ENCODE results near the gene RABGAP1L. TPM values are rescaled to one million over a fixed set of nuclear protein-coding genes. Genes with fewer than 3 reads are reported as not detected.

Gene RABGAP1L
- total and polyA plus RNA-seq, 10 of the 15 experiments (the other 5 are each of a cell fraction or from before 2014, with no cell fraction given): 5.8 to 194 (median 113) TPM

DNA sequence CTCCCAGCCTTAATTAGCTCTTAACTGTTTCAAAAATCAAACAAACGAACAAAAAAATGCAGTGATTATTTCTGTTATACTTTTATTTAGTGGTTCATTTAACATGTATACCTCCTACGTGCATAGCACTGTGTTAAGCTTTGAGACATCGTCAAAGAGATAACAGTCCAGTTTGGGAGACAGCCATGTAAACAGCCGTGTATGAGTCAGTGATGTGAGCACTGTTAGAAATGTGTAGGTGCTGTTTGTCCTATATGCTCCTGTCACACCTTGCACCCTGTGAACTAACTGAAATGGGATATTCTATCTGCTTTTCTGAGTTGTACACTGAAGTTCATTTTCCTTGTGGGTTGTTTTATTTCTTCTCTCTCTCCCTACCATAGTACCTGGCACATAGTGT is 730.7 kb downstream of the RABGAP1L start (continued):
- TF ChIP-seq E4F1 (IDR thresholded peaks at IDR 0.05; ENCODE audit: borderline replicate concordance, partially characterized antibody): no peak
- no peak for TF ChIP-seq ZBED1 (IDR thresholded peaks at IDR 0.05; ENCODE audit: borderline replicate concordance)
- TF ChIP-seq, protein P1, sequence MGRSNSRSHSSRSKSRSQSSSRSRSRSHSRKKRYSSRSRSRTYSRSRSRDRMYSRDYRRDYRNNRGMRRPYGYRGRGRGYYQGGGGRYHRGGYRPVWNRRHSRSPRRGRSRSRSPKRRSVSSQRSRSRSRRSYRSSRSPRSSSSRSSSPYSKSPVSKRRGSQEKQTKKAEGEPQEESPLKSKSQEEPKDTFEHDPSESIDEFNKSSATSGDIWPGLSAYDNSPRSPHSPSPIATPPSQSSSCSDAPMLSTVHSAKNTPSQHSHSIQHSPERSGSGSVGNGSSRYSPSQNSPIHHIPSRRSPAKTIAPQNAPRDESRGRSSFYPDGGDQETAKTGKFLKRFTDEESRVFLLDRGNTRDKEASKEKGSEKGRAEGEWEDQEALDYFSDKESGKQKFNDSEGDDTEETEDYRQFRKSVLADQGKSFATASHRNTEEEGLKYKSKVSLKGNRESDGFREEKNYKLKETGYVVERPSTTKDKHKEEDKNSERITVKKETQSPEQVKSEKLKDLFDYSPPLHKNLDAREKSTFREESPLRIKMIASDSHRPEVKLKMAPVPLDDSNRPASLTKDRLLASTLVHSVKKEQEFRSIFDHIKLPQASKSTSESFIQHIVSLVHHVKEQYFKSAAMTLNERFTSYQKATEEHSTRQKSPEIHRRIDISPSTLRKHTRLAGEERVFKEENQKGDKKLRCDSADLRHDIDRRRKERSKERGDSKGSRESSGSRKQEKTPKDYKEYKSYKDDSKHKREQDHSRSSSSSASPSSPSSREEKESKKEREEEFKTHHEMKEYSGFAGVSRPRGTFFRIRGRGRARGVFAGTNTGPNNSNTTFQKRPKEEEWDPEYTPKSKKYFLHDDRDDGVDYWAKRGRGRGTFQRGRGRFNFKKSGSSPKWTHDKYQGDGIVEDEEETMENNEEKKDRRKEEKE (IDR thresholded peaks at IDR 0.05): no peak
- no peak for TF ChIP-seq YBX1 (IDR thresholded peaks at IDR 0.05)
- TF ChIP-seq BRCA1 (IDR thresholded peaks at IDR 0.05; ENCODE audit: low read depth, low read length): no peak
- TF ChIP-seq, protein P2, sequence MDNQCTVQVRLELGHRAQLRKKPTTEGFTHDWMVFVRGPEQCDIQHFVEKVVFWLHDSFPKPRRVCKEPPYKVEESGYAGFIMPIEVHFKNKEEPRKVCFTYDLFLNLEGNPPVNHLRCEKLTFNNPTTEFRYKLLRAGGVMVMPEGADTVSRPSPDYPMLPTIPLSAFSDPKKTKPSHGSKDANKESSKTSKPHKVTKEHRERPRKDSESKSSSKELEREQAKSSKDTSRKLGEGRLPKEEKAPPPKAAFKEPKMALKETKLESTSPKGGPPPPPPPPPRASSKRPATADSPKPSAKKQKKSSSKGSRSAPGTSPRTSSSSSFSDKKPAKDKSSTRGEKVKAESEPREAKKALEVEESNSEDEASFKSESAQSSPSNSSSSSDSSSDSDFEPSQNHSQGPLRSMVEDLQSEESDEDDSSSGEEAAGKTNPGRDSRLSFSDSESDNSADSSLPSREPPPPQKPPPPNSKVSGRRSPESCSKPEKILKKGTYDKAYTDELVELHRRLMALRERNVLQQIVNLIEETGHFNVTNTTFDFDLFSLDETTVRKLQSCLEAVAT (IDR thresholded peaks at IDR 0.05): no peak
- TF ChIP-seq NFYA (IDR thresholded peaks at IDR 0.05; ENCODE audit: borderline replicate concordance, low read depth, low read length): no peak
- TF ChIP-seq SPI1 (IDR thresholded peaks at IDR 0.05; ENCODE audit: borderline replicate concordance, insufficient read depth, low read depth, low read length): no peak
- TF ChIP-seq FOXK2 (IDR thresholded peaks at IDR 0.05): no peak
- TF ChIP-seq RAD51 (IDR thresholded peaks at IDR 0.05): no peak
- TF ChIP-seq NFIC (IDR thresholded peaks at IDR 0.05; ENCODE audit: low read depth, low read length): no peak
- no peak for TF ChIP-seq EZH2 (IDR thresholded peaks at IDR 0.05; ENCODE audit: borderline replicate concordance, control insufficient read depth, low read depth, low read length)

Measured in GM12878 (cell line).